Osteoblast (primary cell): ENCODE results near the gene CHAF1A. TPM values are rescaled to one million over a fixed set of nuclear protein-coding genes. Genes with fewer than 3 reads are reported as not detected.

Source experiments
- DNase-seq: peaks from one replicate; pipeline ENCODE4 v3.0.0; 2011; ENCODE audit warnings: low spot score, mixed read lengths; ENCODE audit not compliant: insufficient read length; ENCODE audit errors: missing footprints
- H2AFZ ChIP-seq: 2 replicates; pipeline ENCODE4 v1.6.0; 2011; ENCODE audit warnings: mild to moderate bottlenecking, low read length
- H3K27ac ChIP-seq: 2 replicates; pipeline ENCODE4 v1.5.1; 2011; ENCODE audit warnings: mild to moderate bottlenecking, low read depth, low read length, moderate library complexity
- H3K27me3 ChIP-seq: 2 replicates; pipeline ENCODE4 v1.6.0; 2012; ENCODE audit warnings: mild to moderate bottlenecking, control low read depth, inconsistent platforms, low read length, moderate library complexity; ENCODE audit not compliant: insufficient read depth
- H3K36me3 ChIP-seq: 2 replicates; pipeline ENCODE4 v1.5.1; 2011; ENCODE audit warnings: mild to moderate bottlenecking, low read length, control low read depth, moderate library complexity; ENCODE audit not compliant: insufficient read depth
- H3K4me1 ChIP-seq: 2 replicates; pipeline ENCODE4 v1.5.1; 2011; ENCODE audit warnings: mild to moderate bottlenecking, low read length, control low read depth, moderate library complexity; ENCODE audit not compliant: insufficient read depth
- H3K4me2 ChIP-seq: 2 replicates; pipeline ENCODE4 v1.6.0; 2011; ENCODE audit warnings: mild to moderate bottlenecking, low read length; ENCODE audit not compliant: insufficient read depth
- H3K4me3 ChIP-seq: fragments of 200-600 bp; sonication (generic); 3 replicates; pipeline ENCODE4 v1.5.1; 2012; ENCODE audit warnings: mild to moderate bottlenecking, low read length, inconsistent platforms; ENCODE audit not compliant: insufficient read depth
- H3K79me2 ChIP-seq: 2 replicates; pipeline ENCODE4 v1.6.0; 2012; ENCODE audit warnings: mild to moderate bottlenecking, low read length, control low read depth, inconsistent platforms; ENCODE audit not compliant: insufficient read depth
- H3K9me3 ChIP-seq: 2 replicates; pipeline ENCODE4 v1.5.1; 2011; ENCODE audit warnings: low read depth, low read length, control low read depth
- H4K20me1 ChIP-seq: 2 replicates; pipeline ENCODE4 v1.6.0; 2012; ENCODE audit warnings: mild to moderate bottlenecking, low read length, control low read depth; ENCODE audit not compliant: insufficient read depth
- total RNA-seq: library from RNA; depleted of rRNA; stranded (reverse); fragments of >200 nt; gene quantifications from 2 replicates; pipeline ENCODE4 v1.2.3, GENCODE V29; 2012
- TF ChIP-seq, protein P1 (sequence below): IDR thresholded peaks from 2 replicates; pipeline ENCODE4 v1.5.1; 2011; ENCODE audit warnings: mild to moderate bottlenecking, low read depth, low read length, moderate library complexity; ENCODE audit errors: extremely low read depth

CHAF1A gene
- total RNA-seq, 1 donor, result 3.6 TPM

DNA sequence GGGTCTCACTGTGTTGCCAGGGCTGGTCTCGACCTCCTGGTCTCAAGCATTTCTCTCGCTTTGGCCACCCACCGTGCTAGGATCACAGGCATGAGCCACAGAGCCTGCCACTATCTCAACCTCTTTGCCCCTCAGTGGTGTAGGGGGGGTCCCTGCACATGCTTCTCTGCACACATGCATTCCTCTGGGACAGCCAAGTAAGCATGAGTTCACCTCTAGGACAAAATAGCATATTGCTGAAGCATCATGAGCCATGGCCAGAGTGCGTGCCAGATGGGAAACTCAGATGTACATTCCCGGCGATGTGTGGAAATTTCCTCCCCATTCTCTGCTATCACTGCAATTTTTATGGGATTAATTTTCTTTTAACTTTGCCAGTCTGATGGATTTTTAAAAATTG lies 23.1 kb downstream of the CHAF1A start:
- H4K20me1 ChIP-seq, result no peaks in the 10 kb centered on the region
- H3K27me3 ChIP-seq, result no peaks in the 10 kb centered on the region
- peaks cover 13% of the 10 kb centered on the region for H3K4me1 ChIP-seq
- H3K4me3 ChIP-seq, result no peak overlapping the region
- no peak overlapping the region for H2AFZ ChIP-seq
- peak; percentile 96 for DNase-seq
- H3K36me3 ChIP-seq, result peaks cover 18% of the 10 kb centered on the region
- H3K4me2 ChIP-seq, result peak overlapping the region; percentile 14
- no peaks in the 10 kb centered on the region for H3K9me3 ChIP-seq
- TF ChIP-seq, protein P1, sequence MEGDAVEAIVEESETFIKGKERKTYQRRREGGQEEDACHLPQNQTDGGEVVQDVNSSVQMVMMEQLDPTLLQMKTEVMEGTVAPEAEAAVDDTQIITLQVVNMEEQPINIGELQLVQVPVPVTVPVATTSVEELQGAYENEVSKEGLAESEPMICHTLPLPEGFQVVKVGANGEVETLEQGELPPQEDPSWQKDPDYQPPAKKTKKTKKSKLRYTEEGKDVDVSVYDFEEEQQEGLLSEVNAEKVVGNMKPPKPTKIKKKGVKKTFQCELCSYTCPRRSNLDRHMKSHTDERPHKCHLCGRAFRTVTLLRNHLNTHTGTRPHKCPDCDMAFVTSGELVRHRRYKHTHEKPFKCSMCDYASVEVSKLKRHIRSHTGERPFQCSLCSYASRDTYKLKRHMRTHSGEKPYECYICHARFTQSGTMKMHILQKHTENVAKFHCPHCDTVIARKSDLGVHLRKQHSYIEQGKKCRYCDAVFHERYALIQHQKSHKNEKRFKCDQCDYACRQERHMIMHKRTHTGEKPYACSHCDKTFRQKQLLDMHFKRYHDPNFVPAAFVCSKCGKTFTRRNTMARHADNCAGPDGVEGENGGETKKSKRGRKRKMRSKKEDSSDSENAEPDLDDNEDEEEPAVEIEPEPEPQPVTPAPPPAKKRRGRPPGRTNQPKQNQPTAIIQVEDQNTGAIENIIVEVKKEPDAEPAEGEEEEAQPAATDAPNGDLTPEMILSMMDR, result no peak
- H3K79me2 ChIP-seq, result no peaks in the 10 kb centered on the region
- peak overlapping the region; percentile 52 for H3K27ac ChIP-seq

DNA sequence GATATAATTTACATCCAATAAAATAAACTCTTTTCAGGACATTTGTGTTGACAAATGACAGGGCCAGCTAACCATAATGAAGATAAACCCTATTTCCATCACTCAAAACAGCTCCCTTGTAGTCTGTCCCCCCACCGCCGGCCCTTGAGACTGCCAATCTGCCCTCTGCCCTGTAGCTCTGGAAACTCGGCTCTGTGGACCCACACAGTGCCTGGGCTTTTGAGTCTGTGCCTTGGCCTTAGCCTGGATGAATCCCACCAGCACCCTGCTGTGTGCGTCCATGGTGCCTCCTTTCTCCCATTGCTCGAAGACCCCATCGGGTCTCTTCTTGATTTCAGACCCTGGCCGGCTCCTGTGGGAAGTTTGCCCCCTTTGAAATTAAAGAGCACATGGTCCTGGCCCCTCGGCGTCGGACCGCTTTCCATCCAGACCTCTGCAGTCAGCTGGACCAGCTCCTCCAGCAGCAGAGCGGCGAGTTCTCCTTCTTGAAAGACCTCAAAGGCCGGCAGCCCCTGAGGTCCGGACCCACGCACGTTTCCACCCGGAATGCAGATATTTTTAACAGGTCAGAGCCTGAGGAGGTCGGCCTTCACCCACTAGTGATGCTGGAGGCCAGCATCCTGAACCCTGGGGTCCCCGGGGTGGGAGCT lies 26.0 kb downstream of the CHAF1A start:
- no peaks in the 10 kb centered on the region for H4K20me1 ChIP-seq
- TF ChIP-seq, protein P1, result no peak
- no peaks in the 10 kb centered on the region for H3K79me2 ChIP-seq
- no peaks in the 10 kb centered on the region for H3K9me3 ChIP-seq
- no peak overlapping the region for H3K27ac ChIP-seq
- H3K4me1 ChIP-seq, result peaks cover 13% of the 10 kb centered on the region
- no peak overlapping the region for H3K4me3 ChIP-seq
- H3K27me3 ChIP-seq, result no peaks in the 10 kb centered on the region
- peaks cover 16% of the 10 kb centered on the region for H3K36me3 ChIP-seq
- H3K4me2 ChIP-seq, result no peak overlapping the region
- peak; percentile 19 for DNase-seq
- no peak overlapping the region for H2AFZ ChIP-seq

DNA sequence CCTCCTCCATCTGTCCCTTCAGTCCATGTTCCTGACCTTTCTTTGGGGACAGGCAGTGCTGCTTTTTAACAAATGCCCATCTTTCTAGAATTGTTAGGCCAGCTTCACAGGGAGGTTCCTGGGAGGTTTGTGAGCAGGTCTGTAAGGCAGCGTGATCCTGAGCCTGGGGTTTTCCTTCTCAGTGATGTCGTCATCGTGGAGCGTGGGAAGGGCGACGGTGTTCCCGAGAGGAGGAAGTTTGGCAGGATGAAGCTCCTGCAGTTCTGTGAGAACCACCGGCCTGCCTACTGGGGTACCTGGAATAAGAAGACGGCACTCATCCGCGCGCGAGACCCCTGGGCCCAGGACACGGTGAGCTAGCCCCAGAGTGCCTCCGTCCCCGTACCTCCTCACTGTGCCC lies 26.8 kb downstream of the CHAF1A start:
- no peaks in the 10 kb centered on the region for H3K27me3 ChIP-seq
- H3K36me3 ChIP-seq, result peaks cover 13% of the 10 kb centered on the region
- no peaks in the 10 kb centered on the region for H3K9me3 ChIP-seq
- peaks cover 13% of the 10 kb centered on the region for H3K4me1 ChIP-seq
- TF ChIP-seq, protein P1, result no peak
- no peak overlapping the region for H3K4me3 ChIP-seq
- no peaks in the 10 kb centered on the region for H3K79me2 ChIP-seq
- no peak overlapping the region for H3K27ac ChIP-seq
- H3K4me2 ChIP-seq, result no peak overlapping the region
- H2AFZ ChIP-seq, result no peak overlapping the region
- no peak for DNase-seq
- no peaks in the 10 kb centered on the region for H4K20me1 ChIP-seq

DNA sequence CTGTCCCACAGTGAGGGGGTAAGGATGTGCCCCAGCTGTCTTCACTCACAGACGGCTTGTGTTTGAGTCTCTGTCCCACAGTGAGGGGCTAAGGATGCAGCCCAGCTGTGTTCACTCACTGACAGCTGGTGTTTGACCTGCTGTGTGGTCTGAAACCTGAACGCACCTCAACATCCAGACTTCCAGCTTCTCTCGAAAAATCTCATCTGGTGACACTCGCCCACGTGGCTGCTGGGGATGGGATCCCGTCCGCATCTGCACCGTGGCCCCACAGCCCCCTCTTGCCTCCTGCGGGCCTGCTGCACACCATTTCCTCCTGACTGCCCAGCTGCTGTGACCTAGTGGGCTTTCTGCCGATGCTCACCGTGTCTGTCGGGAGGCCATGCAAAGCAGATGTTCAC lies 27.3 kb downstream of the CHAF1A start:
- Histone ChIP-seq H3K27me3 (no peaks in the 10 kb centered on the region), H3K4me1 (peaks cover 13% of the 10 kb centered on the region), H3K79me2 (no peaks in the 10 kb centered on the region), H3K36me3 (peaks cover 13% of the 10 kb centered on the region), H3K4me2 (no peak overlapping the region), H2AFZ (no peak overlapping the region), H3K9me3 (no peaks in the 10 kb centered on the region), H3K27ac (no peak overlapping the region), H3K4me3 (no peak overlapping the region), H4K20me1 (no peaks in the 10 kb centered on the region)
- TF ChIP-seq, protein P1, result no peak
- peak; percentile 82 for DNase-seq
